ENCODE results near the gene BMP6. TPM values are rescaled to one million over a fixed set of nuclear protein-coding genes. Genes with fewer than 3 reads are reported as not detected.

The BMP6 gene
- total RNA-seq, 1 experiment from 2014 or later: 0.28 TPM

- no peak overlapping the region for H2BK12ac ChIP-seq (ENCODE audit: insufficient read length, low read depth, low read length)
- no peak overlapping the region for H2BK20ac ChIP-seq (ENCODE audit: low read depth, low read length, poor library complexity, severe bottlenecking)
- Mint-ChIP-seq H3K4me1 (peaks cover 2 to 9% of the 10 kb centered on the region in 2 experiments), H3K4me3 (no peak overlapping the region), H3K9me3 (no peaks in the 10 kb centered on the region), H3K27me3 (ENCODE audit: low read depth) (no peaks in the 10 kb centered on the region; the same call in none of the 2 replicates), H3K27ac (no peak overlapping the region; a peak in 1 of 7 replicates), H3K36me3 (ENCODE audit: insufficient read depth in 1 of 3, low read depth in 3 of 3) (no peaks in the 10 kb centered on the region)
- H2AFZ ChIP-seq (ENCODE audit: low read length): no peak overlapping the region
- DNase-seq: no peak
- H2BK15ac ChIP-seq (ENCODE audit: low read depth, low read length): no peak overlapping the region
- no peak overlapping the region for H3K56ac ChIP-seq (ENCODE audit: insufficient read length, low read depth, low read length)
- no peaks in the 10 kb centered on the region for H3K79me1 ChIP-seq (ENCODE audit: insufficient read depth, low read depth, low read length, poor library complexity, severe bottlenecking)
- H3K9ac ChIP-seq (ENCODE audit: extremely low read depth, insufficient read length, low read length): no peak overlapping the region
- no peak overlapping the region for H3K4me2 ChIP-seq (ENCODE audit: insufficient read depth, insufficient read length, low read length)
- no peak overlapping the region for H4K91ac ChIP-seq (ENCODE audit: insufficient read length, low read depth, low read length)
- H3K23ac ChIP-seq (ENCODE audit: insufficient read length, low read depth, low read length): no peak overlapping the region
- no peak overlapping the region for H2BK120ac ChIP-seq (ENCODE audit: low read depth, low read length, poor library complexity, severe bottlenecking)
- H4K8ac ChIP-seq (replicated peaks; ENCODE audit: insufficient read length, low read depth, low read length): no peak overlapping the region
- no peak overlapping the region for H3K18ac ChIP-seq (ENCODE audit: insufficient read length, low read depth, low read length)
- H2BK5ac ChIP-seq (ENCODE audit: insufficient read length, low read length): no peak overlapping the region
- no peak overlapping the region for H3K14ac ChIP-seq (ENCODE audit: insufficient read depth, low read length)
- no peak overlapping the region for H4K5ac ChIP-seq (ENCODE audit: insufficient read length, low read depth, low read length)
- H3K27ac ChIP-seq (ENCODE audit: insufficient read length, low read depth, low read length): no peak overlapping the region
- H3K23me2 ChIP-seq (ENCODE audit: insufficient read length, low read depth, low read length, poor library complexity, severe bottlenecking): no peaks in the 10 kb centered on the region
- no CpG with 5 or more reads among the region's 3 CpGs for WGBS (ENCODE audit: extremely low coverage, insufficient read length, low lambda C conversion rate)
- no peak for TF ChIP-seq CTCF (conservative IDR thresholded peaks at IDR 0.05)
- H3T11ph ChIP-seq (ENCODE audit: low read length): no peak overlapping the region
- H3K9me3 ChIP-seq (ENCODE audit: control insufficient read depth, low read depth, low read length): no peaks in the 10 kb centered on the region
- H4K20me1 ChIP-seq (ENCODE audit: control insufficient read depth, insufficient read depth, insufficient read length): no peaks in the 10 kb centered on the region
- H3K27me3 ChIP-seq (ENCODE audit: insufficient read depth, low read length): no peaks in the 10 kb centered on the region
- no peak overlapping the region for H2AK5ac ChIP-seq (ENCODE audit: insufficient read length, low read length)
- no peaks in the 10 kb centered on the region for H3K79me2 ChIP-seq (ENCODE audit: insufficient read depth, low read length)
- H3K4ac ChIP-seq (ENCODE audit: low read depth, low read length): no peak overlapping the region
- H3K4me1 ChIP-seq (ENCODE audit: insufficient read depth, low read length): no peaks in the 10 kb centered on the region
Observed at GRCh38 chr6:7841781-7842468, 116.0 kb downstream of the BMP6 start.
